Measurements from ENCODE around the gene DISP2. TPM values are rescaled to one million over a fixed set of nuclear protein-coding genes. Genes with fewer than 3 reads are reported as not detected.

DISP2 gene
- total RNA-seq, 1 donor from 2014 or later = 3.2 TPM

DNA sequence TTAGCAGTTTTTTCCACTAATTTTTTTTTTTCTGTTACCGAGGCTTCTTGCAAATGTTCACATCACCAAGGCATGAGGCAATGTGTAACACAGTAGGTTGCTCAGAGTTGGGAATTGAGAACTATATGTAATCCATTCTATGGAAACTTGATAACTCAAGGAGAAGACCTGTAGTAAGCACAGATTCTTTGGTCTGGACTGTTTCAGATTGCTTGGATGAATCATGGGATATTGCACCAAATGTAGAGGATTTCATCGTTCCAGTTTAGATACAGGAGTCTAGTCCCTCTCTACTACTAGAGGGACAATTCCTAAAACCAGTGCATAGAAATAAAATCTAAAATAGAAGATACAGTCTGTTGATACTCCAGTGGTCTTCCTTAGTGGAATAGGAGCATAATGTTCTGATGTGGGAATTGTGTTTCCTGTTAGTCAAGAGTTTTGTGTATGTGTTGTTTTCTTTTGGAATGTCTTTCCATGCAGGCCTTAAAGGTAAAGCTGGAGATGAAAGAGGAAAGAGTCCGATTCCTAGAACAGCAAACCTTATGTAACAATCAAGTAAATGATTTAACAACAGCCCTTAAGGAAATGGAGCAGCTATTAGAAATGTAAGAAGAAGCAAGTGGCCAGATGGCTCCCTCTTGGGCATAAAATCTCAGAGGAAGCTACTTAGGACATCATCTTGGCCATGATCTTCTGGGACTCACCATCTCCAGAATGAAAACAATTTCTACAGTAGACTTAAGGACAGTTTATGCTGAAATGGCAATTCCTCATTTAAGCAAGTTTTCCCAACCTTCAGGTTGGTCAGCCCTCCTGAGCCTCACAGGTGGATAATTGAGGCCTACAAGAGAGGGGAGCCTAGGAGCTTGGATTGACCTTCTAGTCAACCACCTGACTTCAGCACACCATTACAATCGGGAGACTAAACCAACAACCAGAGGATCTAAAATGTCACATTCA is 35.2 kb downstream of the DISP2 start:
- H3K4me3 ChIP-seq (ENCODE audit: low read depth, low read length) = no peak overlapping the region
- TF ChIP-seq CTCF (IDR thresholded peaks at IDR 0.05; ENCODE audit: insufficient read depth, low read length, poor library complexity, severe bottlenecking) = no peak
- no peak for DNase-seq (ENCODE audit: low read depth)
- H3K36me3 ChIP-seq (ENCODE audit: control insufficient read depth, insufficient read depth, low read length) = no peaks in the 10 kb centered on the region
- H3K27me3 ChIP-seq (ENCODE audit: control insufficient read depth, insufficient read depth, low read length) = no peaks in the 10 kb centered on the region

DNA sequence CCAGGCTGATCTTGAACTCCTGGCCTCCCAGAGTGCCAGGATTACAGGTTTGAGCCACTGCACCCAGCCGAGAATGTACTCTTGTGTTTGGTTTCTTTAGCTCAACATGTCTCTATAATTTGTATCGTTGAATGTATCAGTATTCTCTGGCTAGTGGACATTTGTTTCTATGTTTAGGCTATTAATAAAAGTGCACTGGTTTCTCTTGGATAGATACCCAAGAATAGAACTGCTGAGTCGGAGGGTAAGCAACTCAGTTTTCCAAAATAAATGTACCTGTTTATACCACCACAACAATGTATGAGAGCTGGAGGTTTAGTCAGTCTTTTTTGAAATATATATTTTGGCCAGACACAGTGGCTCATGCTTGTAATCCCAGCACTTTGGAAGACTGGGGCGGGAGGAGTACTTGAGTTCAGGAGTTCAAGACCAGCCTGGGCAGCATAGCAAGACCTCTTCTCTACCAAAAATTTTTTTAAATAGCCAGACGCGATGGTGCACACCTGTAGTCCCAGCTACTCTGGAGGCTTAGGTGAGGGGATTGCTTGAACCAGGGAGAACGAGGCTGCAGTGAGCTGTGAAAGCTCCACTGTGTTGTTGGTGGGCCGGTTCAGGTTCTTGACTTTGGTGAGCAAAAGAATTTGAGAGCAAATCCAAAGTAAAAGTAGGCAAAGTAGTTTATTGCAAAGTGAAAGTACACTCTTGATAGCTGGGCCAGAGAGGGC is 39.8 kb downstream of the DISP2 start:
- Histone ChIP-seq H3K27me3 (ENCODE audit: control insufficient read depth, insufficient read depth, low read length) (no peaks in the 10 kb centered on the region), H3K4me3 (ENCODE audit: low read depth, low read length) (no peak overlapping the region), H3K36me3 (ENCODE audit: control insufficient read depth, insufficient read depth, low read length) (no peaks in the 10 kb centered on the region)
- TF ChIP-seq CTCF (IDR thresholded peaks at IDR 0.05; ENCODE audit: insufficient read depth, low read length, poor library complexity, severe bottlenecking) = no peak
- DNase-seq (ENCODE audit: low read depth) = no peak

DNA sequence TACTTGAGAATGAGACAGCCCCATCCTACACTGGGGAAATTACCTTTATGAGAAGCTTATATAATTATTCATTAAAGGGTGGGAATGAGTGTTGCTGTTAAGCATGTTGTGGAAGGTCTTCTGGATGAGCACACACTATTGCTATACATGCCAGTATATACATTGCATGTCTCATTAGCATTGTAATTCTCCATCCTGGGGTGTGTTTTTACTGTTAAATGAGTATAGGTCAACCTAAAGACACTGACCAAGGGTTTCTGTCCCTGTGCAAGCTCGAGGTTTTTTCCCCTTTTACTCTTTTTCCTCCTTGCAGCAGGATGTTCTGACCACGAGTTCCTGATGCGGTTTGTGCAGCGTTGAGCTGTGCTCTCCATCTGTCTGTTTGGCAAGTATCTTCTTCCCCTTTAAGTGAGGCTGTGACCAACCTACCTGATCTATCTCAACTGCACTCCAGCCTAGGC is 40.4 kb downstream of the DISP2 start:
- Histone ChIP-seq H3K4me3 (ENCODE audit: low read depth, low read length) (no peak overlapping the region), H3K36me3 (ENCODE audit: control insufficient read depth, insufficient read depth, low read length) (no peaks in the 10 kb centered on the region), H3K27me3 (ENCODE audit: control insufficient read depth, insufficient read depth, low read length) (no peaks in the 10 kb centered on the region)
- TF ChIP-seq CTCF (IDR thresholded peaks at IDR 0.05; ENCODE audit: insufficient read depth, low read length, poor library complexity, severe bottlenecking) = no peak
- DNase-seq (ENCODE audit: low read depth) = no peak

GRCh38 chr15:40399370-40399769 is 41.4 kb downstream of the DISP2 start:
- TF ChIP-seq CTCF (IDR thresholded peaks at IDR 0.05; ENCODE audit: insufficient read depth, low read length, poor library complexity, severe bottlenecking) = no peak

DNA sequence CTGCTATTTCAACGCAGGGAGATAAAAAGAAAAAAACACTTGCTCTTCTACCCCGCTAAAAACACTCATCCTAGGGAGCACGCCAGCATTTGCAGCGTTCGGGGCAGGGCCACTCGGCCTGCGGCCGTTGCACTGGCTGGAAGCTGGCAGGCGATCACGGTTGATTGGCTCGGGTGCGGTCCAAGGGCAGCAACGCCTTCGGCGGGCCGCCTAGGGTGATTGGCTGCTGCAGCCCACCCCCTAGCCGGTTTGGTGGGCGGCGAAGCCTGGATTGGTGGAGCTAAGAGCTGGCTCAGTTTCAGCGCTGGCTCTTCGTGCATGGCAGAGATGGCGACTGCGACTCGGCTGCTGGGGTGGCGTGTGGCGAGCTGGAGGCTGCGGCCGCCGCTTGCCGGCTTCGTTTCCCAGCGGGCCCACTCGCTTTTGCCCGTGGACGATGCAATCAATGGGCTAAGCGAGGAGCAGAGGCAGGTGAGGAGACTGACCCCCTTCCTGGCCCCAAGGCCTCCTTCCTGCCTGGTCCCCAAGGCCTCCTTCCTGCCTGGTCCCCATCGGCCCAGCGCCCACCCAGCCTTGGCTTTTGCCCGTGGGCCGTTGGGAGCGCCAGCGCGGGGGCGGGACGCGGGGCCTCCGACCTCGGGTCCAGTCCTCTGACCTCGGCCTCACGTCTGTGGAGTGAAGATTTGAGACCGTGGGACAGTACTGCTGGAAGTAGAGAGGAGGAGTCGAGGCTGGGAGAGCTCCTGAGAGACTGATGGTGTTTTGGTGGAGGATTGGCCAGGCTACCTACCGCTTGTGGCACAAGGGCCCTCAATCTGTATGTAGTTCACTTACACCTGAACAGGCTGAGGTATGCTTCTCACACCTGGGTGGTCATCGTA is 47.7 kb downstream of the DISP2 start, which contains the start of gene IVD:
Gene IVD (plus strand): TSS at position 295 of the 881 bp plus-strand sequence. CDS start 33 bp downstream, at position 328.
- TF ChIP-seq CTCF (IDR thresholded peaks at IDR 0.05; ENCODE audit: insufficient read depth, low read length, poor library complexity, severe bottlenecking) = no peak
- Histone ChIP-seq H3K27me3 (ENCODE audit: control insufficient read depth, insufficient read depth, low read length) (no peaks in the 10 kb centered on the region), H3K36me3 (ENCODE audit: control insufficient read depth, insufficient read depth, low read length) (no peaks in the 10 kb centered on the region), H3K4me3 (ENCODE audit: low read depth, low read length) (peak within 1 kb of the TSS; percentile 79)
- peak; percentile 84 for DNase-seq (ENCODE audit: low read depth)

More at GRCh38 chr15:40399370-40399769, 41.4 kb downstream of the DISP2 start:
- H3K4me3 ChIP-seq (ENCODE audit: low read depth, low read length) = no peak overlapping the region
- H3K27me3 ChIP-seq (ENCODE audit: control insufficient read depth, insufficient read depth, low read length) = no peaks in the 10 kb centered on the region
- no peak for DNase-seq (ENCODE audit: low read depth)
- H3K36me3 ChIP-seq (ENCODE audit: control insufficient read depth, insufficient read depth, low read length) = no peaks in the 10 kb centered on the region

Measured in kidney epithelial cell (primary cell).